Left lung (tissue), 10 donors: ENCODE data around the gene VPS45. TPM values are rescaled to one million over a fixed set of nuclear protein-coding genes. Genes with fewer than 3 reads are reported as not detected.

Experiments
- ATAC-seq: fragments of 200-7000 bp; cut with Tn5 transposase; one replicate; pipeline ENCODE4 v1.9.1; 2020; ENCODE audit warnings: moderate library complexity
- DNase-seq, 4 donors: peaks; one replicate each; pipeline ENCODE4 v3.0.0-alpha.2; 2013 to 2020
- H3K27ac ChIP-seq, 2 donors: fragments of 200-600 bp; sonication (generic) in 1 of 2; one replicate each; pipeline versions ENCODE4 v1.5.0 to v1.8.0; 2020 to 2021
- H3K27me3 ChIP-seq, 2 donors: fragments of 200-600 bp; sonication (generic) in 1 of 2; one replicate each; pipeline versions ENCODE4 v1.5.0 to v1.8.0; 2020 to 2021
- H3K36me3 ChIP-seq, 2 donors: fragments of 200-600 bp; sonication (generic) in 1 of 2; one replicate each; pipeline versions ENCODE4 v1.5.0 to v1.8.0; 2020 to 2021
- H3K4me1 ChIP-seq, 2 donors: fragments of 200-600 bp; one replicate each; pipeline ENCODE4 v1.8.0; 2021
- H3K4me3 ChIP-seq, 2 donors: fragments of 200-600 bp; sonication (generic) in 1 of 2; one replicate each; pipeline versions ENCODE4 v1.5.0 to v1.8.0; 2020 to 2021; ENCODE audit warnings: mild to moderate bottlenecking in 1 of 2
- H3K9me3 ChIP-seq, 2 donors: fragments of 200-600 bp; sonication (generic) in 1 of 2; one replicate each; pipeline versions ENCODE4 v1.5.0 to v1.8.0; 2020 to 2021
- CTCF ChIP-seq, 2 donors: fragments of 200-600 bp; sonication (generic) in 1 of 2; IDR thresholded peaks; one replicate each; pipeline versions ENCODE4 v1.5.0 to v1.8.0; 2021; ENCODE audit warnings: antibody characterized with exemption in 2 of 2
- intact Hi-C, 2 donors: fragments of 100-400 bp; cut with DNase I; formaldehyde crosslinking; loops; one replicate each; pipeline versions ENCODE4 v1.11.2 to v1.14.2; 2022
- polyA plus RNA-seq, 6 donors: library from polyadenylated mRNA; unstranded; fragments of 120-200 nt; gene quantifications; one replicate each; pipeline ENCODE4 v1.2.1, GENCODE V29; 2013; ENCODE audit not compliant: insufficient read length in 6 of 6
- total RNA-seq, 2 donors: library from RNA; stranded (reverse); fragmentation: NEBNext Ultra II Directional; extraction: Animal tissue kit (Norgen Biotek cat#: 25700); gene quantifications; one replicate each; pipeline ENCODE4 v1.2.1, GENCODE V29; 2021
- donor health status: DM: no; HTN: yes; CAD: no.
- donor health status: DM: no; HTN: no; CAD: no.

Gene VPS45
- total and polyA plus RNA-seq, 8 donors: 36.7 to 81.2 (median 68.3) TPM

- Histone ChIP-seq H3K36me3 (no peaks in the 10 kb centered on the region), H3K27ac (no peak overlapping the region), H3K9me3 (no peaks in the 10 kb centered on the region), H3K4me1 (peaks cover 0 to 18% of the 10 kb centered on the region in 2 donors), H3K27me3 (no peaks in the 10 kb centered on the region), H3K4me3 (no peak overlapping the region)
- no peak for DNase-seq
- intact Hi-C loops: no loop called here
- ATAC-seq: no peak
- no peak for TF ChIP-seq CTCF (IDR thresholded peaks at IDR 0.05)
Observed at GRCh38 chr1:150060260-150060659, 7.3 kb upstream of the VPS45 start.

GRCh38 chr1:150061632-150062101, 5.9 kb upstream of the VPS45 start:
- Histone ChIP-seq H3K27me3 (no peaks in the 10 kb centered on the region), H3K4me3 (no peak overlapping the region), H3K4me1 (peaks cover 0 to 23% of the 10 kb centered on the region in 2 donors), H3K9me3 (no peaks in the 10 kb centered on the region), H3K27ac (no peak overlapping the region), H3K36me3 (no peaks in the 10 kb centered on the region)
- DNase-seq (peak in 2 of 4 donors; percentile 44 to 74), ATAC-seq (peak; percentile 38)
- TF ChIP-seq CTCF (IDR thresholded peaks at IDR 0.05): no peak
- intact Hi-C loops: no loop called here

GRCh38 chr1:150062113-150062512, 5.5 kb upstream of the VPS45 start:
- DNase-seq: no peak
- no peak for TF ChIP-seq CTCF (IDR thresholded peaks at IDR 0.05)
- Histone ChIP-seq H3K36me3 (no peaks in the 10 kb centered on the region), H3K27ac (no peak overlapping the region), H3K4me1 (peaks cover 0 to 23% of the 10 kb centered on the region in 2 donors), H3K9me3 (no peaks in the 10 kb centered on the region), H3K27me3 (no peaks in the 10 kb centered on the region), H3K4me3 (no peak overlapping the region)
- intact Hi-C loops: no loop called here
- no peak for ATAC-seq

GRCh38 chr1:150065184-150065871, 2.2 kb upstream of the VPS45 start:
- Histone ChIP-seq H3K27ac (no peak overlapping the region), H3K9me3 (no peaks in the 10 kb centered on the region), H3K4me3 (no peak overlapping the region), H3K4me1 (peaks cover 0 to 36% of the 10 kb centered on the region in 2 donors), H3K36me3 (peaks cover 0 to 4% of the 10 kb centered on the region in 2 donors), H3K27me3 (no peaks in the 10 kb centered on the region)
- DNase-seq: peak in 1 of 4 donors; percentile 14
- no peak for TF ChIP-seq CTCF (IDR thresholded peaks at IDR 0.05)
- no peak for ATAC-seq
- intact Hi-C loops: no loop called here

GRCh38 chr1:150066328-150066727, 1.2 kb upstream of the VPS45 start:
- H3K27me3 ChIP-seq: no peaks in the 10 kb centered on the region
- H3K27ac ChIP-seq: peak overlapping the region; percentile 88 to 98
- peaks cover 0 to 4% of the 10 kb centered on the region in 2 donors for H3K36me3 ChIP-seq
- H3K4me3 ChIP-seq: peak overlapping the region; percentile 64 to 70
- DNase-seq: no peak
- no peak for ATAC-seq
- H3K4me1 ChIP-seq: peaks cover 0 to 36% of the 10 kb centered on the region in 2 donors
- intact Hi-C loops: no loop called here
- no peak for TF ChIP-seq CTCF (IDR thresholded peaks at IDR 0.05)
- no peaks in the 10 kb centered on the region for H3K9me3 ChIP-seq
